VCaP (cell line): ENCODE measurements around the gene PLEKHJ1.

Source experiments
- H3K27ac ChIP-seq: fragments of 450-650 bp; 2 replicates; pipeline ENCODE4 v1.5.1; 2017
- CTCF ChIP-seq: fragments of 450-650 bp; conservative IDR thresholded peaks from 2 replicates; pipeline ENCODE4 v1.5.1; 2017; ENCODE audit warnings: mild to moderate bottlenecking, moderate library complexity

The PLEKHJ1 gene

GRCh38 chr19:2271234-2272103, 35.3 kb upstream of the PLEKHJ1 start:
- H3K27ac ChIP-seq: peak overlapping the region; percentile 91
- no peak for TF ChIP-seq CTCF

DNA sequence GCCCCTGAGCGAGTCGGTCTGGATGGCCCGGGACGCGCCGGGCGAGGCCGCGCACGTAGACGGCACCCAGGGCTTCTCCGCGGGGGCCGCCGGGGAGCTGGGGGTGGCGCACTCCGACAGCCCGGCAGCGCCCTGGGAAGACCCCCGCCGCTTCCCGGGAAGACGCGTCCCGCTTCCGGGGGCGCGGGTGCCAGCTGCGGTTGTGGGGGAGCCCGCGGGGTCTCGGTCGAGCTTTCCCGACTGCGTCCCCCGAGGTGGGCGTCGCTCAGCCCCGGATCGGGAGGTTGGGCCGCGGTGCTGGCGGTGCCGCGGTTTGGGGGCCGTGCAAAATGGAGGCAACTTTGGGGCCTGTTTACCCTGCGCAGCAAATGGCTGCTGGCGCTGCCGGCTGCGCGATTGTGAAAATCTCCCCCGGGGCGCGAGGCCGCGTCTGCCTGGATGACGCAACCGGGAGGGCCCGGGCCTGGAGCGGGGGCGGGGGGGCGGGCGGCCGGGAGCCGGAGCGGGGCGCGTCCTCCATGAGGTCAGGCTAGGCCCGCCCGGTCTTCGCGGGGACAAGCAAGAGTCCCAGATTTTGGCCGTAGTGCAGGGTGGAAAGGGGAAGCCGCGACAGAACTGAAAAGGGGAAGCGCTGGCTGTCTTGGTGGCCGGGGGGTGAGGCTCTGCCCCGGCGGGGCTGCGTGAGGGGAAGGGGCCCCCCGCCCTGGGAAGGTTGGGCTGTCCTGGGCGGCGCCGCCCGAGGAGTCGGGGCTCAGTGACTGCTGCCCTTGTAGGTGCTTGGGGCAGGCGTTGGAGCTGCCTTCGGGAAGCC, 34.5 kb upstream of the PLEKHJ1 start:
- no peak for TF ChIP-seq CTCF
- H3K27ac ChIP-seq: peak overlapping the region; percentile 91

GRCh38 chr19:2270157-2270422, 34.0 kb upstream of the PLEKHJ1 start:
- H3K27ac ChIP-seq: peak overlapping the region; percentile 91
- no peak for TF ChIP-seq CTCF

DNA sequence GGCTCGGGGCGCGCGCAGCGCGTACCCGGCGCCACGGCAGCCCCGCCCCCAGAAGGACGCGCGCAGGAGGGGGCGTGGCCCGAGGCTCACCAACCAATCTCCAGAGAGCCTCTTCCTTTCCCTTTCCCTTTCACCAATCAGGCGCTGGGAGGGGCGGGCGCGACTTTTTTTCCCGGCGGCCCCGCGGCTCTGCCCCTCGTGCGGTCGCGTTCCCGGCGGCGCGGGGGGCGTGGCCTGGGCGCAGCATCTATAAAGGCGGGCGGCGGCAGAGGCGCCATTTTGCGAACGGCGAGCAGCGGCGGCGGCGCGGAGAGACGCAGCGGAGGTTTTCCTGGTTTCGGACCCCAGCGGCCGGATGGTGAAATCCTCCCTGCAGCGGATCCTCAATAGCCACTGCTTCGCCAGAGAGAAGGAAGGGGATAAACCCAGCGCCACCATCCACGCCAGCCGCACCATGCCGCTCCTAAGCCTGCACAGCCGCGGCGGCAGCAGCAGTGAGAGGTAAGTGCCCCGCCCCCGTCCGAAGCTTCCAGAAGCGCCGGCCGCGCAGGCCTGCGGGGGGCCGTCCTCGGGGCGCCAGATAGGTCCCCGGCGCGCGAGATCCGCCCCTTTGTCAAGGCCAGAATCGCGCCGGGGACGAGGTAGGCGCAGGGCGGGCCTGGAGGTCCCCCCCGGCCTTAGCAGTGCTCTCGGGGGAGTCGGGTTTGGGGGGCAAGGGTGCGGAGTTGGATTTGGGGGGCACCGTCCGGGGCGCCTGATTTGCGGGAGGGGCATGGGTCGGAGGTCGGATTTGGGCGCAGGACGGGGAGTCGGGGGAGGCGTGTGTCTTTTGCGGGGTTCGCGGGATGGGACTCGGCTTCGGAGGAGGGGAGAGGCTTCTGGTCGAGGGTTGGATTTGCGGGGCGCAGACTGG, 33.4 kb upstream of the PLEKHJ1 start:
- peak overlapping the region; percentile 91 for H3K27ac ChIP-seq
- no peak; the same call in 1 of the 2 replicates for TF ChIP-seq CTCF

DNA sequence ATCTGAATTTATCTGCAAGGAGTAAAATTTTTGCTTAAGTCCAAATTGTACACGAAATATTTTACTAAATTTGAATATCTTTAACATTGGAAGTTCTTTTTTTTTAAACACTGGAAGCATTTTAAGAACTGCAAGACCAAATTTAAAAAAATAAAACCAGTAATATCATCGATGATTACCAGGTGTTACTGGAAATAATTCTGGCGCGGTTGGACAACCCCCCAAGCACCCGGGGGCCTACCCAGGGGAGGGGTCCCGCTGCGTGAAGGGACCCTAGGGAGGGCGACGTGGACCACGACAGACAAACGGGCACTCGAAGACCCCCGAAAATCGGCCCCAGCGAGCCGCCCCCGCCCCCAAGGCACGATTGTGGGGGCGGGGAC, 32.7 kb upstream of the PLEKHJ1 start:
- TF ChIP-seq CTCF: no peak

DNA sequence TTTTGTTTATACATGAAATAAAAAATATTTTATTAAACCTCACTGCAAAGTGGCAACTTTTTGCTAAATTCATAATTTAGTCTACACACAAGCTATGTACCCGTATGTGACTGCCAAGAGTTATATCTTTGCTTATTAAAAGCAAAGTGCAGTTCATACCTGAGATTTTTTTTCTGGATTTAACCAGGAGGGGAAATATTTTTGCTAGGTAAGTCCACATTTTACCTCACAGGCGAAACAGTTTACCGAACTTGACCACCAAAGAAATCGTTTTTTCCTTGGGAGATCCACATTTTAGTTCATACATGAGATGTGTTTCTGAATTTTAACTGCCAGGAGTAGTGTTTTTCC, 32.3 kb upstream of the PLEKHJ1 start:
- no peak for TF ChIP-seq CTCF
- H3K27ac ChIP-seq: peak overlapping the region; percentile 91

More for the DNA sequence above, 32.7 kb upstream of the PLEKHJ1 start:
- peak overlapping the region; percentile 91 for H3K27ac ChIP-seq
